ENCODE results near the gene TTC28.
"Not testable (repeated sequence)": the region's sequence is repeated elsewhere in the genome, so short reads cannot be mapped to it uniquely, and the experiment has no call there.

The TTC28 gene

GRCh38 chr22:28123989-28124766 is 555.5 kb downstream of the TTC28 start:
- no peak for DNase-seq

GRCh38 chr22:28120691-28121592 is 558.7 kb downstream of the TTC28 start:
- DNase-seq = no peak

GRCh38 chr22:28118957-28119631 is 560.5 kb downstream of the TTC28 start:
- DNase-seq = no peak

- DNase-seq = no peak
Measured at GRCh38 chr22:28116219-28116673, 563.4 kb downstream of the TTC28 start.

- DNase-seq = no peak
Measured at GRCh38 chr22:28115426-28115825, 564.2 kb downstream of the TTC28 start.

- DNase-seq = no peak
Measured at GRCh38 chr22:28112548-28113043, 567.0 kb downstream of the TTC28 start.

- no peak for DNase-seq
Measured at GRCh38 chr22:28112190-28112544, 567.5 kb downstream of the TTC28 start.

GRCh38 chr22:28111501-28112189 is 568.0 kb downstream of the TTC28 start:
- DNase-seq = no peak

- DNase-seq = no peak
Measured at GRCh38 chr22:28108851-28109250, 570.8 kb downstream of the TTC28 start.

GRCh38 chr22:28106617-28107016 is 573.0 kb downstream of the TTC28 start:
- no peak for DNase-seq

GRCh38 chr22:28105988-28106387 is 573.7 kb downstream of the TTC28 start:
- DNase-seq = no peak

GRCh38 chr22:28105413-28105812 is 574.2 kb downstream of the TTC28 start:
- DNase-seq = no peak

GRCh38 chr22:28103596-28103995 is 576.0 kb downstream of the TTC28 start:
- DNase-seq = no peak

GRCh38 chr22:28102151-28102812 is 577.4 kb downstream of the TTC28 start:
- DNase-seq = no peak

GRCh38 chr22:28097627-28098026 is 582.0 kb downstream of the TTC28 start:
- DNase-seq = no peak

GRCh38 chr22:28096161-28096560 is 583.5 kb downstream of the TTC28 start:
- no peak for DNase-seq

GRCh38 chr22:28095316-28096095 is 584.1 kb downstream of the TTC28 start:
- DNase-seq = no peak

- no peak for DNase-seq
Measured at GRCh38 chr22:28094771-28095170, 584.9 kb downstream of the TTC28 start.

GRCh38 chr22:28093711-28094110 is 585.9 kb downstream of the TTC28 start:
- DNase-seq = no peak

- no peak for DNase-seq
Measured at GRCh38 chr22:28091486-28091885, 588.2 kb downstream of the TTC28 start.

GRCh38 chr22:28089541-28089940 is 590.1 kb downstream of the TTC28 start:
- not testable (repeated sequence) for DNase-seq
